DMS153 (cell line): Measurements from ENCODE around the gene NMNAT2.
"Not testable (repeated sequence)": the region's sequence is repeated elsewhere in the genome, so short reads cannot be mapped to it uniquely, and the experiment has no call there.

Experiments
- DNase-seq: peaks from one replicate; lab custom pipeline; 2025; lab: John Stamatoyannopoulos, UW

The NMNAT2 gene

GRCh38 chr1:183259924-183260323 lies 158.3 kb downstream of the NMNAT2 start:
- no peak for DNase-seq

GRCh38 chr1:183255073-183255472 lies 163.1 kb downstream of the NMNAT2 start:
- DNase-seq, result no peak

- DNase-seq, result no peak
Measured at GRCh38 chr1:183251959-183252450, 166.2 kb downstream of the NMNAT2 start.

- DNase-seq, result no peak
Measured at GRCh38 chr1:183251101-183251958, 166.8 kb downstream of the NMNAT2 start.

- no peak for DNase-seq
Measured at GRCh38 chr1:183249941-183250452, 168.2 kb downstream of the NMNAT2 start.

GRCh38 chr1:183248989-183249691 lies 169.0 kb downstream of the NMNAT2 start:
- no peak for DNase-seq

- DNase-seq, result no peak
Measured at GRCh38 chr1:183247931-183248330, 170.2 kb downstream of the NMNAT2 start.

- no peak for DNase-seq
Measured at GRCh38 chr1:183247484-183247883, 170.7 kb downstream of the NMNAT2 start.

GRCh38 chr1:183247066-183247465 lies 171.1 kb downstream of the NMNAT2 start:
- DNase-seq, result no peak

GRCh38 chr1:183246436-183246835 lies 171.7 kb downstream of the NMNAT2 start:
- no peak for DNase-seq

GRCh38 chr1:183245357-183245756 lies 172.8 kb downstream of the NMNAT2 start:
- no peak for DNase-seq

GRCh38 chr1:183244466-183244865 lies 173.7 kb downstream of the NMNAT2 start:
- DNase-seq, result no peak

GRCh38 chr1:183243161-183244050 lies 174.8 kb downstream of the NMNAT2 start:
- DNase-seq, result no peak

GRCh38 chr1:183242556-183242955 lies 175.6 kb downstream of the NMNAT2 start:
- DNase-seq, result no peak

GRCh38 chr1:183241471-183241870 lies 176.7 kb downstream of the NMNAT2 start:
- DNase-seq, result no peak

- not testable (repeated sequence) for DNase-seq
Measured at GRCh38 chr1:183240853-183241252, 177.3 kb downstream of the NMNAT2 start.

GRCh38 chr1:183240526-183240825 lies 177.7 kb downstream of the NMNAT2 start:
- no peak for DNase-seq

GRCh38 chr1:183239793-183240525 lies 178.2 kb downstream of the NMNAT2 start:
- no peak for DNase-seq

- DNase-seq, result no peak
Measured at GRCh38 chr1:183239220-183239742, 178.9 kb downstream of the NMNAT2 start.

- DNase-seq, result no peak
Measured at GRCh38 chr1:183238071-183238470, 180.1 kb downstream of the NMNAT2 start.

GRCh38 chr1:183237046-183237445 lies 181.1 kb downstream of the NMNAT2 start:
- DNase-seq, result no peak
